ENCODE results near the gene ENTREP1.
"Not testable (repeated sequence)": the region's sequence is repeated elsewhere in the genome, so short reads cannot be mapped to it uniquely, and the experiment has no call there.

ENTREP1 gene

GRCh38 chr9:69370430-69370829, 45.4 kb downstream of the ENTREP1 start:
- no peak for DNase-seq

GRCh38 chr9:69371001-69371400, 46.0 kb downstream of the ENTREP1 start:
- no peak for DNase-seq

GRCh38 chr9:69376651-69377050, 51.6 kb downstream of the ENTREP1 start:
- DNase-seq: peak; percentile 94

DNA sequence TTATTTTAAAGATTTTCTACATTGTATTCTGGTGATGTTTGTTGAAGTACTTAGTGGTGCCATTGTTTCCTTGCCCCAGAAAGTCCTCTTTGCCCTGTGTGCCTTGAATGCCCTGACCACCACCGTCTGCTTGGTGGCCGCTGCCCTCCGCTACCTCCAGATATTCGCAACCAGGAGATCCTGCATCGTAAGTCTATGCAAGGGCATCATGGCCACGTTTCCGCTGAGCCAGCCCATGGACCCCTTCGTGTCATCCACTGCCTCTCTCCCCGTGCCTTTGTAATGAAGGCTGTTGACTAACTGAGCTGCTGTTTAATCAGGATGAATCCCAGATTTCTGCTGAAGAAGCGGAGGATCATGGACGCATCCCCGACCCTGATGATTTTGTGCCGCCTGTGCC, 52.3 kb downstream of the ENTREP1 start:
- no peak for DNase-seq

GRCh38 chr9:69377981-69378380, 53.0 kb downstream of the ENTREP1 start:
- DNase-seq: no peak

GRCh38 chr9:69379270-69379982, 54.4 kb downstream of the ENTREP1 start:
- peak; percentile 71 for DNase-seq

GRCh38 chr9:69380301-69380700, 55.3 kb downstream of the ENTREP1 start:
- no peak for DNase-seq

DNA sequence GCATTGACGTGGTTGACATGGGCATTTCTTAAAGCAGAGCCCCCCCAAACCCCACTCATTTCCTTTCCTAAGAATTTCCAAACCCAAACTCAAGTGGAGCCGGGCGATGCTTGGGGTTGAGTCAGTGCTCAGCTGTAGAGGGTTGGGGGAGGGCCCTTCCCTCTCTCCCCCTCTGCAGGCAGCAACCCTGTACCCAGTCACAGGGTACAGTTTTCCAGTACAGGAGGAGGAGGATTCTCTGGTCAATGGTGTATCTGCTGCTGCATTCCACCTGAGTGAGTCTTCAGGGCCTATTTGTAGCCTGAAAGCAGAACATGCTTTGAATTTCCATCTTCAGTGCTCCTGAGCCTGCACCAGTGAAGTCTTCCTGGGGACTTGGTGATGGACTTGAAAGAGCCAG, 55.8 kb downstream of the ENTREP1 start:
- DNase-seq: peak; percentile 42

- DNase-seq: no peak
Observed at GRCh38 chr9:69382135-69382534, 57.1 kb downstream of the ENTREP1 start.

- DNase-seq: no peak
Observed at GRCh38 chr9:69385581-69386033, 60.6 kb downstream of the ENTREP1 start.

- DNase-seq: no peak
Observed at GRCh38 chr9:69386651-69387050, 61.6 kb downstream of the ENTREP1 start.

DNA sequence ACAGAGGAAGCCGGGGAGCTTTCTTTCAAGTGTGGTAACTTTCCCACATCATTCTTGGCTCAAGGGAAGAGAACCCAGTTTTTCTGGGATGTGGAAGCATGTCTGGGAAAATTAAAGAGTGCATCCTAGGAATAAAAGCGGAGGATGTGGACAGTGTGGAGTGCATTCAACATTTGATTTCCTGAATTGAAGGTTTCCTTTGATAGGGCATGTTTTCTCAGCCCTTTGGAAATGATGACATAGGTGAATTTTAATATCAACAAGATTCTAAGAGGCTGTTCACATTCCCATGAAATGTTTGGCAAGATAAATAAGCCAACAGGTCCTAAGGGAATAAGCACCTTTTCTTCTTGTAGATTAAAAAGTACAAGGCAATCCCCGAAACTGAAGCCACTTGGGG, 63.6 kb downstream of the ENTREP1 start:
- no peak for DNase-seq

DNA sequence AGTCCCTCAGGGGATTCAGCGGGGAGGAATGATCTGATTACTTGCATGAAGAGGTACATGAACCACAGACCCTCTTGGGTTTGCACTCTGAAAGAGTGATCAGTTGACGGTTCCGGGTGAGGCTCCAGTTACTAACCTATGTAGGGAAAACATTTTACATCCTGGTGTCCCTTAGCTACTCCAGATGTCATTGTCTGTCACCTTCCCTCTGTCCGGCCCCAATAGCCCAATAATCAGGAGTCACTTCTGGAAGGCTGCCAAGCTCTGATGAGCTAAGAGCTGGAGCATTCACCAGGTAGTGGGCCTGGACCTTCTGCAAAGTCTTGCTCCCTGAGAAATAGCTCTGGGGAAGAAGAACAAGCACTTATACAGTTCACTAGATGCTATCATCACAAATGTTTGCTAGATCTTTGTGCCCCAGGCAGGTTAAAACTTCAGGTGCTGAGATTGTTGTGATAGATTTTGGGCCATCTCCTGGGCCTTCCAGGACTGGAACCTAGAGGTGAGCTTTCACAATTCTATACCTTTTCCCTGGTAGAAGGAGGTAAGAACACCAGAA, 64.5 kb downstream of the ENTREP1 start:
- no peak for DNase-seq

DNA sequence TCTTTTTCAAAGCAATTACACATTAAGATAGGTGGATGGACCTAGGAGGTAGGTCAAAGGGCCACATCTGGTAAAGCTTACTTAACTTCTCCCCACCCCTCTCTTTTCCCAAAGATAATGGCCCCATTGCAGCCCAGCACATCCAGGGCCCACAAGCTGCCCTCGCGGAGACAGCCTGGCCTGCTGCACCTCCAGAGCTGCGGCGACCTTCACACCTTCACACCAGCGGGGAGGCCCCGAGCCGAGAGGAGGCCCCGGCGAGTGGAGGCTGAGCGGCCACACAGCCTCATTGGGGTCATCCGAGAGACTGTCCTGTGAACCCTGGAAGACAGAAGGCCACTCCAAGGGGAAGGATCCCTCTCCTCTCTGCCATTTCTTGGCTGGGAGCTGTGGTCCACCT, 66.5 kb downstream of the ENTREP1 start:
- no peak for DNase-seq

DNA sequence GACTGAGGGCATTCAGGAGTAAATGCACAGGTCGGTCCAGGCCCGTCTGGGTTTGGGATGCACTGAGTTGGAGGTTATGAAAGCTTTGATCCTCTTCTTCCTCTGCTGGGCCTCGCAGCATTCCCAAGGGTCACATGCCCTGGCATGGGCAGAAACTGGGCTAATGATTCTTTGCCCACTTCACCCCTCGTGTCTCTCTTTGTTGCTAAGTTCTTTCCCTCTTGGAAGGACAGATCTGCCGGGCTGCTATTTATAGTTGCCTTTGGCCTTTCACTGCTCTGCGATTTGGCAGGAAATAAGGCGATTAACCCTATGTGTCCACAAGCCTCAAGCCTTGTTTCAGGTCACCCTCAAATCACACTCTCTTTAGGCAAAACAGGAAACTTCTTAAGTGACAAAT, 66.9 kb downstream of the ENTREP1 start:
- DNase-seq: no peak

GRCh38 chr9:69392826-69393225, 67.8 kb downstream of the ENTREP1 start:
- DNase-seq: no peak

GRCh38 chr9:69393425-69393824, 68.4 kb downstream of the ENTREP1 start:
- no peak for DNase-seq

DNA sequence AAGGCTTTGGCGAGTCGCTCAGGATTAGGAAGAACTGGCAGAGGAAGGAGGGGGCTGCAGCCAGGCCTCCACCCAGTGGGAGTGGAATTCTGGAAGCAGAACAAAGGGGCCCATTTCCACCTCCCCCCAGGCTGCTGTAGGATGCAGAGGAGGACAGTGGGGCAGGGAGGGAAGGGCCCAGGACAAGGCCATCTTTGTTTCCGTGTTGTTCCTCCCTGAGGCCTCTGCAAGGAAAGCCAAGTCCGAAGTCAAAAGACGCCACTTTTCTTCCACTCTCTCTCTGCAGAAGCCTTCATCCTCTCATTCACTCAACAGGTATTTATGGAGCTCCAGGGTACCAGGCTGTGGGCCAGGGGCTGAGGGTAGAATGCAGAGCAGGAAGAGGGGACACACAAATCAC, 70.7 kb downstream of the ENTREP1 start:
- no peak for DNase-seq

DNA sequence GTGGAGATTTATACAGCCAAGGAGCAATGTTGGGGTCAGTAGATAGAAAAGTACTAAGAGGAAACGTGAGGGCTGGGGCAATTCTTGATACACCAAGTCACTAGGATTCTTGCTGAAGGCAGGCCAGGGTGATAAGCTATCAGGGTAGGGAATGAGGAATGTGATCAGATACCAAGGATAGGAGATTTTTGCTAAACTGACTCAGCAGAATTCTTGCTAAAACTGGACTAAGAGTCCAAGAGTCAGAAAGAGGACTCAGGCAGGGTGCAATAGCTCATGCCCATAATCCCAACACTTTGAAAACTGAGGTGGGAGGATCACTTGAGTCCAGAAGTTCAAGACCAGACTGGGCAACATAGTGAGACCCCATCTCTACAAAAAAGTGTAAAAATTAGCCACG, 71.7 kb downstream of the ENTREP1 start:
- DNase-seq: no peak

- no peak for DNase-seq
Observed at GRCh38 chr9:69397384-69398214, 72.6 kb downstream of the ENTREP1 start.

DNA sequence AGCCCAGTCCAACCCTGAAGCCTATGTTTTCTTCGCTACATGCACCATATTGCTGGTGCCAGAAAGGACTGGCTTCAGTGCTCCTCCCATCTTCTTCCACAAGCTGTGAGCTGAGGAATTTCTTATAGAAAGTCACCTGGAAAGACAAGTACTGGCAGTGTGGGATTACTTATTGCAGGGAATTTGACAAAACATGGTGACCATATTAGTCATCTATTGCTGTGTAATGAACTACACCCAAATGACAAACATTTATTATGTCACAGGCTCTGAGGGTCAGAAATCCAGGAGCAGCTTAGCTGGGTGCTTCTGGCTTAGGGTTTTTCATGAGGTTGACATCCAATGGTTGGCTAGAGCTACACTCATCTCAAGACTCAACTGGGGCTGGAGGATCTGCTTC, 75.5 kb downstream of the ENTREP1 start:
- no peak for DNase-seq

DNA sequence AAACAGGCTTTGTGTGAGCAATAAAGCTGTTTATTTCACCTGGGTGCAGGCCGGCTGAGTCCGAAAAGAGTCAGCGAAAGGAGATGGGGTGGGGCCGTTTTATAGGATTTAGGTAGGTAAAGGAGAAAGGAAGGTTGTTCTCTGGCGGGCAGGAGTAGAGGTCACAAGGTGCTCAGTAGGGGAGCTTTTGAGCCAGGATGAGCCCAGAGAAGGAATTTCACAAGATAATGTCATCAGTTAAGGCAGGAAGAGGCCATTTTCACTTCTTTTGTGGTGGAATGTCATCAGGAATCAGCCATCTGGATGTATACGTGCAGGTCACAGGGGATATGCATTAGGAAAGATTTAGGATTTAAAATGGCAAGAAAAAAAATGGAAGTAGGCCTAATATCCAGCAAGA, 84.9 kb downstream of the ENTREP1 start:
- not testable (repeated sequence) for DNase-seq

GRCh38 chr9:69411246-69411645, 86.2 kb downstream of the ENTREP1 start:
- DNase-seq: no peak
